ENCODE data around the gene DCDC2C.

DCDC2C gene

GRCh38 chr2:3682811-3683210 is 20.6 kb upstream of the DCDC2C start:
- H3K9ac ChIP-seq (ENCODE audit: low read depth, low read length, poor library complexity, severe bottlenecking): no peak overlapping the region
- no peak overlapping the region for H3K4me3 ChIP-seq (ENCODE audit: low read length, poor library complexity, severe bottlenecking)
- no peaks in the 10 kb centered on the region for H4K20me1 ChIP-seq (ENCODE audit: insufficient read depth, low read length, poor library complexity, severe bottlenecking)
- no peak overlapping the region for H3K4me2 ChIP-seq (ENCODE audit: low read depth, low read length, poor library complexity, severe bottlenecking)
- no peaks in the 10 kb centered on the region for H3K4me1 ChIP-seq (ENCODE audit: insufficient read depth, low read length, poor library complexity, severe bottlenecking)
- H3K9me2 ChIP-seq (replicated peaks; ENCODE audit: low read depth, low read length): no peaks in the 10 kb centered on the region
- no peaks in the 10 kb centered on the region; the same call in 1 of the 2 replicates for H3K9me3 ChIP-seq (ENCODE audit: insufficient read depth, low read depth, low read length)
- H2AFZ ChIP-seq (ENCODE audit: low read length): no peak overlapping the region
- TF ChIP-seq CTCF (conservative IDR thresholded peaks at IDR 0.05; ENCODE audit: low read length) (no peak), EZH2phosphoT487 (IDR thresholded peaks at IDR 0.05; ENCODE audit: borderline replicate concordance) (no peak)
- H3F3A ChIP-seq (ENCODE audit: low read depth): no peaks in the 10 kb centered on the region
- no peaks in the 10 kb centered on the region for H3K79me2 ChIP-seq (ENCODE audit: insufficient read depth, low read length)
- no peaks in the 10 kb centered on the region for H3K27me3 ChIP-seq (ENCODE audit: insufficient read depth, low read length, poor library complexity, severe bottlenecking)
- no peaks in the 10 kb centered on the region for H3K36me3 ChIP-seq (ENCODE audit: insufficient read depth, low read length)

GRCh38 chr2:3683748-3684454 is 19.5 kb upstream of the DCDC2C start:
- Histone ChIP-seq H3K79me2 (ENCODE audit: insufficient read depth, low read length) (no peaks in the 10 kb centered on the region), H3K9ac (ENCODE audit: low read depth, low read length, poor library complexity, severe bottlenecking) (no peak overlapping the region), H3K27me3 (ENCODE audit: insufficient read depth, low read length, poor library complexity, severe bottlenecking) (no peaks in the 10 kb centered on the region), H3K9me2 (replicated peaks; ENCODE audit: low read depth, low read length) (no peaks in the 10 kb centered on the region), H3F3A (ENCODE audit: low read depth) (no peaks in the 10 kb centered on the region), H3K36me3 (ENCODE audit: insufficient read depth, low read length) (no peaks in the 10 kb centered on the region), H2AFZ (ENCODE audit: low read length) (no peak overlapping the region), H3K4me2 (ENCODE audit: low read depth, low read length, poor library complexity, severe bottlenecking) (no peak overlapping the region), H3K4me1 (ENCODE audit: insufficient read depth, low read length, poor library complexity, severe bottlenecking) (no peaks in the 10 kb centered on the region), H3K9me3 (ENCODE audit: insufficient read depth, low read depth, low read length) (no peaks in the 10 kb centered on the region), H4K20me1 (ENCODE audit: insufficient read depth, low read length, poor library complexity, severe bottlenecking) (no peaks in the 10 kb centered on the region), H3K4me3 (ENCODE audit: low read length, poor library complexity, severe bottlenecking) (no peak overlapping the region)
- no peak for TF ChIP-seq CTCF (conservative IDR thresholded peaks at IDR 0.05; ENCODE audit: low read length)
- TF ChIP-seq EZH2phosphoT487 (IDR thresholded peaks at IDR 0.05; ENCODE audit: borderline replicate concordance): no peak

DNA sequence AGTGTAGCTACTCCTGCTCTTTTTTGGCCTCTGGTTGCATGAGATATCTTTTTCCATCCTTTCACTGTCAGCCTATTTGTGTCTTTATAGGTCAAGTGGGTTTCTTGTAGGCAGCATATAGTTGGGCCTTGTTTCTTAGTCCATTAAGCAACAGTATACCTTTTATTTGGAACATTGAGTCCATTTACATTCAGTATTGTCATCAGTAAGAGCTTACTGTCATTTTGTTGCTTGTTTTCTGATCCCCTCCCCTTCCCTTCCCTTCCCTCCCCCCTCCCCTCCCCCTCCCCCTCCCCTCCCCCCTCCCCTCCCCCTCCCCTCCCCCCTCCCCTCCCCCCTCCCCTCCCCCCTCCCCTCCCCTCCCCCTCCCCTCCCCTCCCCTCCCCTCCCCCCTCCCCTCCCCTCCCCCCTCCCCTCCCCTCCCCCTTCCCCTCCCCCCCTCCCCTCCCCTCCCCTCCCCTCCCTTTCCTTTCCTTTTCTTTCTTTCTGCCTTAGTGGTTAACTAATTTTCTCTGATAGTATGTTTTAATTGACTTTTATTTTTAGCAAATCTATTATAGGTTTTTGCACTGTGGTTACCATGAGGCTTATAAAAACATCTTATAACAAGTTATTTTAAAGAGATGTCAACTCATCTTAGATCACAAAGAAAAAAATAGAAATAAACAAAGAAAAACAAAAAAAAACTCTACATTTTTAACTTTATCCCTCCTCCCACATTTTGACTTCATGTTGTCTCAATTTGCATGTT is 13.2 kb upstream of the DCDC2C start:
- H3K4me1 ChIP-seq (ENCODE audit: insufficient read depth, low read length, poor library complexity, severe bottlenecking): no peaks in the 10 kb centered on the region
- TF ChIP-seq CTCF (conservative IDR thresholded peaks at IDR 0.05; ENCODE audit: low read length): no peak
- no peak for TF ChIP-seq EZH2phosphoT487 (IDR thresholded peaks at IDR 0.05; ENCODE audit: borderline replicate concordance)
- H3K9ac ChIP-seq (ENCODE audit: low read depth, low read length, poor library complexity, severe bottlenecking): no peak overlapping the region
- H3K4me3 ChIP-seq (ENCODE audit: low read length, poor library complexity, severe bottlenecking): no peak overlapping the region
- H3K27me3 ChIP-seq (ENCODE audit: insufficient read depth, low read length, poor library complexity, severe bottlenecking): no peaks in the 10 kb centered on the region
- H3F3A ChIP-seq (ENCODE audit: low read depth): no peaks in the 10 kb centered on the region
- no peaks in the 10 kb centered on the region for H4K20me1 ChIP-seq (ENCODE audit: insufficient read depth, low read length, poor library complexity, severe bottlenecking)
- no peak overlapping the region for H3K4me2 ChIP-seq (ENCODE audit: low read depth, low read length, poor library complexity, severe bottlenecking)
- H3K79me2 ChIP-seq (ENCODE audit: insufficient read depth, low read length): no peaks in the 10 kb centered on the region
- no peaks in the 10 kb centered on the region for H3K36me3 ChIP-seq (ENCODE audit: insufficient read depth, low read length)
- H3K9me3 ChIP-seq (ENCODE audit: insufficient read depth, low read depth, low read length): 0 out of 2 replicates have a peak, but pooled peaks cover 6% of the 10 kb centered on the region
- no peaks in the 10 kb centered on the region for H3K9me2 ChIP-seq (replicated peaks; ENCODE audit: low read depth, low read length)
- H2AFZ ChIP-seq (ENCODE audit: low read length): no peak overlapping the region
